ENCODE data around the gene PSMC3IP. TPM values are rescaled to one million over a fixed set of nuclear protein-coding genes. Genes with fewer than 3 reads are reported as not detected.
"Not testable (repeated sequence)": the region's sequence is repeated elsewhere in the genome, so short reads cannot be mapped to it uniquely, and the experiment has no call there.

Gene PSMC3IP
- total RNA-seq, 1 experiment from 2014 or later: 19.2 TPM

- in situ Hi-C loops (cut with HindIII; ENCODE audit: low pct_unique_long_range_greater_than_20kb, low sequenced_read_pairs): no loop called here
- Histone ChIP-seq H3K4me1 (ENCODE audit: control insufficient read depth, insufficient read depth, low read length) (peaks cover 19% of the 10 kb centered on the region; the same call in 1 of the 2 replicates), H3K27ac (ENCODE audit: low read length) (peak overlapping the region; percentile 63), H3K27me3 (ENCODE audit: control insufficient read depth, insufficient read depth, low read length) (no peaks in the 10 kb centered on the region), H3K36me3 (ENCODE audit: control insufficient read depth, insufficient read depth, low read length) (no peaks in the 10 kb centered on the region), H3K9me3 (ENCODE audit: control insufficient read depth, insufficient read depth, low read depth, low read length) (no peaks in the 10 kb centered on the region), H3K4me3 (ENCODE audit: low read depth in 2 of 2, low read length in 2 of 2) (peak overlapping the region; percentile 68 to 69)
- DNase-seq (ENCODE audit: low read depth, low spot score) (no peak), ATAC-seq (peak; percentile 64)
- BruUV-seq (replicated peaks): no TSS peak
- ChIA-PET POLR2A (interaction anchor here (0.6 kb wide), 2 partner anchors 11 to 385 kb away, joined by 4 read pairs; no protein-coding TSS in a partner anchor), CTCF (interaction anchor here (0.6 kb wide), 1 partner anchor 309 kb away, joined by 5 read pairs; no protein-coding TSS in a partner anchor)
- TF ChIP-seq, protein P1, sequence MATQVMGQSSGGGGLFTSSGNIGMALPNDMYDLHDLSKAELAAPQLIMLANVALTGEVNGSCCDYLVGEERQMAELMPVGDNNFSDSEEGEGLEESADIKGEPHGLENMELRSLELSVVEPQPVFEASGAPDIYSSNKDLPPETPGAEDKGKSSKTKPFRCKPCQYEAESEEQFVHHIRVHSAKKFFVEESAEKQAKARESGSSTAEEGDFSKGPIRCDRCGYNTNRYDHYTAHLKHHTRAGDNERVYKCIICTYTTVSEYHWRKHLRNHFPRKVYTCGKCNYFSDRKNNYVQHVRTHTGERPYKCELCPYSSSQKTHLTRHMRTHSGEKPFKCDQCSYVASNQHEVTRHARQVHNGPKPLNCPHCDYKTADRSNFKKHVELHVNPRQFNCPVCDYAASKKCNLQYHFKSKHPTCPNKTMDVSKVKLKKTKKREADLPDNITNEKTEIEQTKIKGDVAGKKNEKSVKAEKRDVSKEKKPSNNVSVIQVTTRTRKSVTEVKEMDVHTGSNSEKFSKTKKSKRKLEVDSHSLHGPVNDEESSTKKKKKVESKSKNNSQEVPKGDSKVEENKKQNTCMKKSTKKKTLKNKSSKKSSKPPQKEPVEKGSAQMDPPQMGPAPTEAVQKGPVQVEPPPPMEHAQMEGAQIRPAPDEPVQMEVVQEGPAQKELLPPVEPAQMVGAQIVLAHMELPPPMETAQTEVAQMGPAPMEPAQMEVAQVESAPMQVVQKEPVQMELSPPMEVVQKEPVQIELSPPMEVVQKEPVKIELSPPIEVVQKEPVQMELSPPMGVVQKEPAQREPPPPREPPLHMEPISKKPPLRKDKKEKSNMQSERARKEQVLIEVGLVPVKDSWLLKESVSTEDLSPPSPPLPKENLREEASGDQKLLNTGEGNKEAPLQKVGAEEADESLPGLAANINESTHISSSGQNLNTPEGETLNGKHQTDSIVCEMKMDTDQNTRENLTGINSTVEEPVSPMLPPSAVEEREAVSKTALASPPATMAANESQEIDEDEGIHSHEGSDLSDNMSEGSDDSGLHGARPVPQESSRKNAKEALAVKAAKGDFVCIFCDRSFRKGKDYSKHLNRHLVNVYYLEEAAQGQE (IDR thresholded peaks at IDR 0.05; ENCODE audit: insufficient read depth in 1 of 2, low read depth in 2 of 2, low read length in 1 of 2): no peak
- peak; percentile 38 for TF ChIP-seq CTCF (IDR thresholded peaks at IDR 0.05)
- intact Hi-C loops (cut with micrococcal nuclease; ENCODE audit: unreplicated experiment): no loop called here
These were observed 24.2 kb downstream of the PSMC3IP start for GRCh38 chr17:42553161-42553818.

- BruUV-seq (replicated peaks); DNase-seq (ENCODE audit: low read depth, low spot score); ATAC-seq; POLR2A ChIA-PET; in situ Hi-C loops (cut with HindIII; ENCODE audit: low pct_unique_long_range_greater_than_20kb, low sequenced_read_pairs); H3K27me3 ChIP-seq (ENCODE audit: control insufficient read depth, insufficient read depth, low read length); H3K9me3 ChIP-seq (ENCODE audit: control insufficient read depth, insufficient read depth, low read depth, low read length); H3K36me3 ChIP-seq (ENCODE audit: control insufficient read depth, insufficient read depth, low read length); intact Hi-C loops (cut with micrococcal nuclease; ENCODE audit: unreplicated experiment); CTCF ChIA-PET: not testable (repeated sequence)
- H3K27ac ChIP-seq (ENCODE audit: low read length): peak within 1 kb of the TSS; percentile 63
- H3K4me1 ChIP-seq (ENCODE audit: control insufficient read depth, insufficient read depth, low read length): peaks cover 19% of the 10 kb centered on the region; the same call in 1 of the 2 replicates
- H3K4me3 ChIP-seq (ENCODE audit: low read depth in 2 of 2, low read length in 2 of 2): peak within 1 kb of the TSS; percentile 68 to 69
These were observed 24.8 kb downstream of the PSMC3IP start, which contains the start of gene HSD17B1 for GRCh38 chr17:42552736-42553135. HSD17B1 (plus strand) TSS chr17:42552923; CDS start chr17:42552934, 11 bp downstream.

- Histone ChIP-seq H3K27me3 (ENCODE audit: control insufficient read depth, insufficient read depth, low read length) (no peaks in the 10 kb centered on the region), H3K9me3 (ENCODE audit: control insufficient read depth, insufficient read depth, low read depth, low read length) (no peaks in the 10 kb centered on the region), H3K27ac (ENCODE audit: low read length) (peak overlapping the region; percentile 26), H3K4me3 (ENCODE audit: low read depth in 2 of 2, low read length in 2 of 2) (peak overlapping the region; percentile 36 to 52), H3K4me1 (ENCODE audit: control insufficient read depth, insufficient read depth, low read length) (peaks cover 12% of the 10 kb centered on the region; the same call in 1 of the 2 replicates), H3K36me3 (ENCODE audit: control insufficient read depth, insufficient read depth, low read length) (no peaks in the 10 kb centered on the region)
- no peak for TF ChIP-seq SIN3A (IDR thresholded peaks at IDR 0.05; ENCODE audit: borderline replicate concordance, insufficient read depth, low read depth, low read length)
- TF ChIP-seq CTCF (IDR thresholded peaks at IDR 0.05): no peak
- TF ChIP-seq TCF7L2 (IDR thresholded peaks at IDR 0.05; ENCODE audit: low read depth, low read length): no peak
- TF ChIP-seq, protein P1 (IDR thresholded peaks at IDR 0.05; ENCODE audit: insufficient read depth in 1 of 2, low read depth in 2 of 2, low read length in 1 of 2): no peak
- intact Hi-C loops (cut with micrococcal nuclease; ENCODE audit: unreplicated experiment): no loop called here
- CTCF ChIA-PET: no interaction called here
- BruUV-seq (replicated peaks): no TSS peak
- DNase-seq (ENCODE audit: low read depth, low spot score) (no peak), ATAC-seq (no peak)
- in situ Hi-C loops (cut with HindIII; ENCODE audit: low pct_unique_long_range_greater_than_20kb, low sequenced_read_pairs): no loop called here
- POLR2A ChIA-PET: interaction anchor here (0.6 kb wide), 1 partner anchor 26 kb away, joined by 5 read pairs; no protein-coding TSS in a partner anchor
These were observed 28.4 kb downstream of the PSMC3IP start for GRCh38 chr17:42548993-42549755.
